ENCODE data around the gene NUP54. TPM values are rescaled to one million over a fixed set of nuclear protein-coding genes. Genes with fewer than 3 reads are reported as not detected.

Gene NUP54
- total and polyA plus RNA-seq, 2 of the 8 experiments (the other 6 are each of a cell fraction or from before 2014, with no cell fraction given): 51.4 to 103 TPM

DNA sequence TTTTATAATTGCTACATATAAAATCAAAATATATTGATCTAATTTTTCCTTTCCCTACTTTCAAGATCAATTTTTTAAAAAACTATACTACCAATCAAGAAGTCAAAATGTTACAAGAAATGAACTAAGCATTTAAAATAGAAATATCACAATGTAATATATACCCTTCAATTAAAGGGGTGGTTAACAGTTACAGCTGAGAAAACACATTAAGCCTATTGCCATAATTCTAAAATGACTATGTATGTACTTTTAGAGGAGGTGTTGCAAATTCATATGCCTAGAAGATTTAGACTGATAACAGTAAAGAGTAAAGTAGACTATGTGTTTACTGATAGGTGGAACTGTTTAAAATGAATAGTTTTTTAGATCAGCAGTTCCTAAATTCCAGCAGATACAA lies 3.7 kb downstream of the NUP54 start:
- no peak overlapping the region for H3K23ac ChIP-seq (ENCODE audit: insufficient read length)
- H3K56ac ChIP-seq (replicated peaks; ENCODE audit: insufficient read length, low read depth, low read length): no peak overlapping the region
- TF ChIP-seq SIX5 (IDR thresholded peaks at IDR 0.05; ENCODE audit: low read depth, low read length) (no peak), RFX5 (IDR thresholded peaks at IDR 0.05; ENCODE audit: borderline replicate concordance, low read depth, low read length) (no peak)
- H2BK12ac ChIP-seq (ENCODE audit: low read depth, low read length): no peak overlapping the region
- H2BK120ac ChIP-seq (replicated peaks; ENCODE audit: low read depth, low read length): no peak overlapping the region
- H4K8ac ChIP-seq (ENCODE audit: extremely low read depth, insufficient read depth, low read length): no peak overlapping the region
- H4K20me1 ChIP-seq (replicated peaks in 1 of 2; ENCODE audit: control insufficient read depth in 1 of 2, insufficient read depth in 2 of 2, low read length in 2 of 2): peaks cover 5 to 10% of the 10 kb centered on the region in 2 experiments
- H3K4me1 ChIP-seq (replicated peaks in 1 of 4; ENCODE audit: control insufficient read depth in 3 of 4, insufficient read depth in 4 of 4, low read length in 3 of 4): no peaks in the 10 kb centered on the region
- no peak for DNase-seq (ENCODE audit: low read depth in 1 of 2, low spot score in 2 of 2)
- no peak overlapping the region for H2AFZ ChIP-seq (ENCODE audit: low read length)
- H2BK20ac ChIP-seq (ENCODE audit: low read length): no peak overlapping the region
- H3K4me2 ChIP-seq (ENCODE audit: insufficient read depth in 1 of 2, low read depth in 2 of 2, low read length in 2 of 2): no peak overlapping the region
- H3K4me3 ChIP-seq (ENCODE audit: extremely low read depth in 1 of 4, insufficient read depth in 2 of 4, low read depth in 3 of 4, low read length in 4 of 4): no peak overlapping the region
- H3K27ac ChIP-seq (ENCODE audit: low read depth, low read length): no peak overlapping the region
- ChIA-PET POLR2A (ENCODE audit: partially characterized antibody) (no interaction called here), CTCF (ENCODE audit: partially characterized antibody) (interaction anchor here (1.3 kb wide), 1 partner anchor 24 kb away, joined by 3 read pairs; no protein-coding TSS in a partner anchor)
- no peak overlapping the region for H3K4ac ChIP-seq (replicated peaks; ENCODE audit: insufficient read length, low read depth, low read length)
- H2BK5ac ChIP-seq (ENCODE audit: low read depth, low read length): no peak overlapping the region
- H3K14ac ChIP-seq (ENCODE audit: insufficient read length): no peak overlapping the region
- H3K79me2 ChIP-seq (ENCODE audit: control insufficient read depth in 1 of 2, insufficient read depth in 2 of 2, low read length in 2 of 2): peaks cover 12 to 85% of the 10 kb centered on the region in 2 experiments; a peak in 3 of 4 replicates
- no peak overlapping the region for H4K91ac ChIP-seq (replicated peaks; ENCODE audit: insufficient read length, low read length)
- H3K9ac ChIP-seq (replicated peaks in 1 of 4; ENCODE audit: extremely low read depth in 1 of 4, low read depth in 3 of 4, low read length in 3 of 4): no peak overlapping the region
- no peak overlapping the region for H2BK15ac ChIP-seq (ENCODE audit: low read length)
- H3K18ac ChIP-seq (ENCODE audit: extremely low read depth, low read length): no peak overlapping the region
- H3K36me3 ChIP-seq (ENCODE audit: control insufficient read depth in 2 of 4, insufficient read depth in 4 of 4, low read length in 3 of 4): peaks cover 11 to 46% (median 32%) of the 10 kb centered on the region in 4 experiments
- FAIRE-seq: no peak
- no peak overlapping the region for H2AK5ac ChIP-seq (ENCODE audit: low read depth, low read length)
- H3K79me1 ChIP-seq (ENCODE audit: low read depth, low read length): peaks cover 1% of the 10 kb centered on the region
- peaks cover 5% of the 10 kb centered on the region for H3K23me2 ChIP-seq (ENCODE audit: low read depth, low read length)
- H3K27me3 ChIP-seq (replicated peaks in 1 of 4; ENCODE audit: control insufficient read depth in 3 of 4, extremely low read depth in 1 of 4, insufficient read depth in 3 of 4, low read length in 3 of 4): no peaks in the 10 kb centered on the region
- no peak overlapping the region for H4K5ac ChIP-seq (ENCODE audit: insufficient read length, low read depth, low read length)
- H3K9me3 ChIP-seq (ENCODE audit: insufficient read depth in 2 of 2, low read depth in 1 of 2, low read length in 1 of 2): no peaks in the 10 kb centered on the region

Measured in H1 (cell line).